ENCODE data around the gene HRH2. TPM values are rescaled to one million over a fixed set of nuclear protein-coding genes. Genes with fewer than 3 reads are reported as not detected.

Gene HRH2
- total and polyA plus RNA-seq, 9 of the 15 experiments (the other 6 are each of a cell fraction or from before 2014, with no cell fraction given): 0.04 TPM; not detected in 8

GRCh38 chr5:175666216-175666615 lies 8.3 kb downstream of the HRH2 start:
- Histone ChIP-seq H3K9me1 (ENCODE audit: control insufficient read depth, insufficient read depth, low read length) (no peaks in the 10 kb centered on the region), H3K4me1 (replicated peaks in 1 of 2; ENCODE audit: control insufficient read depth in 2 of 2, insufficient read depth in 2 of 2, low read length in 2 of 2) (no peaks in the 10 kb centered on the region), H3K4me3 (no peak overlapping the region), H3K4me2 (ENCODE audit: insufficient read depth, low read length) (no peak overlapping the region), H3K27ac (ENCODE audit: extremely low read depth, low read depth, low read length) (no peak overlapping the region), H3K36me3 (ENCODE audit: control insufficient read depth, insufficient read depth, low read length) (no peaks in the 10 kb centered on the region), H3K27me3 (ENCODE audit: control insufficient read depth in 2 of 2, insufficient read depth in 2 of 2, low read length in 2 of 2) (peaks cover 4 to 51% of the 10 kb centered on the region in 2 experiments; a peak in 4 of 5 replicates), H3K9me3 (replicated peaks; ENCODE audit: control insufficient read depth, insufficient read depth, low read depth, low read length) (no peaks in the 10 kb centered on the region), H3K79me2 (ENCODE audit: control insufficient read depth, insufficient read depth, low read length) (no peaks in the 10 kb centered on the region), H4K20me1 (replicated peaks; ENCODE audit: control insufficient read depth, insufficient read depth, low read length) (0 out of 2 replicates have a peak, but pooled peaks cover 5% of the 10 kb centered on the region), H2AFZ (ENCODE audit: low read depth, low read length) (no peak overlapping the region), H3K9ac (ENCODE audit: insufficient read depth in 1 of 2, low read depth in 2 of 2, low read length in 2 of 2) (no peak overlapping the region)
- intact Hi-C loops (cut with micrococcal nuclease): no loop called here
- no TSS peak for BruUV-seq (replicated peaks)
- 0% methylated on average over 5 of the region's 6 CpGs for WGBS (ENCODE audit: insufficient coverage, low coverage, missing lambda C conversion rate)
- ChIA-PET POLR2A (interaction anchor here (0.5 kb wide), 1 partner anchor 9 kb away, joined by 3 read pairs; no protein-coding TSS in a partner anchor), CTCF (ENCODE audit: low intra/inter-chr PET ratio) (no interaction called here)
- ATAC-seq (no peak), DNase-seq (ENCODE audit: extremely low read depth in 1 of 4, low spot score in 3 of 4) (no peak), FAIRE-seq (no peak)
- in situ Hi-C loops (cut with MboI): no loop called here
- no peak for TF ChIP-seq ZFPM2 (CRISPR knock-in tag; IDR thresholded peaks at IDR 0.05)
- no peak for TF ChIP-seq CREBBP (IDR thresholded peaks at IDR 0.05; ENCODE audit: low read depth, low read length)
- TF ChIP-seq CTBP1 (IDR thresholded peaks at IDR 0.05; ENCODE audit: borderline replicate concordance): no peak

GRCh38 chr5:175668006-175668405 lies 10.1 kb downstream of the HRH2 start:
- Histone ChIP-seq H3K27me3 (ENCODE audit: control insufficient read depth in 2 of 2, insufficient read depth in 2 of 2, low read length in 2 of 2) (peaks cover 4 to 58% of the 10 kb centered on the region in 2 experiments; a peak in 4 of 5 replicates), H3K36me3 (ENCODE audit: control insufficient read depth, insufficient read depth, low read length) (no peaks in the 10 kb centered on the region), H3K9me1 (ENCODE audit: control insufficient read depth, insufficient read depth, low read length) (no peaks in the 10 kb centered on the region), H4K20me1 (replicated peaks; ENCODE audit: control insufficient read depth, insufficient read depth, low read length) (0 out of 2 replicates have a peak, but pooled peaks cover 5% of the 10 kb centered on the region), H3K79me2 (ENCODE audit: control insufficient read depth, insufficient read depth, low read length) (no peaks in the 10 kb centered on the region), H3K9me3 (replicated peaks; ENCODE audit: control insufficient read depth, insufficient read depth, low read depth, low read length) (no peaks in the 10 kb centered on the region), H3K4me2 (ENCODE audit: insufficient read depth, low read length) (no peak overlapping the region), H3K4me1 (replicated peaks in 1 of 2; ENCODE audit: control insufficient read depth in 2 of 2, insufficient read depth in 2 of 2, low read length in 2 of 2) (no peaks in the 10 kb centered on the region), H3K4me3 (no peak overlapping the region), H2AFZ (ENCODE audit: low read depth, low read length) (no peak overlapping the region), H3K27ac (ENCODE audit: extremely low read depth, low read depth, low read length) (no peak overlapping the region), H3K9ac (ENCODE audit: insufficient read depth in 1 of 2, low read depth in 2 of 2, low read length in 2 of 2) (no peak overlapping the region)
- no peak for ATAC-seq
- CTCF ChIA-PET (ENCODE audit: low intra/inter-chr PET ratio): no interaction called here
- FAIRE-seq: no peak
- no peak for DNase-seq (ENCODE audit: extremely low read depth in 1 of 4, low spot score in 3 of 4)
- BruUV-seq (replicated peaks): no TSS peak
- intact Hi-C loops (cut with micrococcal nuclease): no loop called here
- in situ Hi-C loops (cut with MboI): no loop called here
- POLR2A ChIA-PET: interaction anchor here (0.6 kb wide), 1 partner anchor 1086 kb away, joined by 3 read pairs; no protein-coding TSS in a partner anchor
- 0% methylated on average over 5 of the region's 5 CpGs for WGBS (ENCODE audit: insufficient coverage, low coverage, missing lambda C conversion rate)
- TF ChIP-seq PURB (CRISPR knock-in tag; IDR thresholded peaks at IDR 0.05; ENCODE audit: low read depth) (no peak), SMARCE1 (IDR thresholded peaks at IDR 0.05) (no peak), NCOA6 (IDR thresholded peaks at IDR 0.05) (no peak)
- TF ChIP-seq, protein P1, sequence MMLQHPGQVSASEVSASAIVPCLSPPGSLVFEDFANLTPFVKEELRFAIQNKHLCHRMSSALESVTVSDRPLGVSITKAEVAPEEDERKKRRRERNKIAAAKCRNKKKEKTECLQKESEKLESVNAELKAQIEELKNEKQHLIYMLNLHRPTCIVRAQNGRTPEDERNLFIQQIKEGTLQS (IDR thresholded peaks at IDR 0.05): no peak
- TF ChIP-seq, protein P1 (CRISPR knock-in tag; conservative IDR thresholded peaks at IDR 0.05): no peak
